ENCODE data around the gene RUNX1. TPM values are rescaled to one million over a fixed set of nuclear protein-coding genes. Genes with fewer than 3 reads are reported as not detected.
A peak's percentile ranks its signal among the peaks of the same experiment; 100 is the strongest.

RUNX1 gene
- total RNA-seq, 6 experiments from 2014 or later, result 2.9 to 18.3 (median 4.3) TPM

DNA sequence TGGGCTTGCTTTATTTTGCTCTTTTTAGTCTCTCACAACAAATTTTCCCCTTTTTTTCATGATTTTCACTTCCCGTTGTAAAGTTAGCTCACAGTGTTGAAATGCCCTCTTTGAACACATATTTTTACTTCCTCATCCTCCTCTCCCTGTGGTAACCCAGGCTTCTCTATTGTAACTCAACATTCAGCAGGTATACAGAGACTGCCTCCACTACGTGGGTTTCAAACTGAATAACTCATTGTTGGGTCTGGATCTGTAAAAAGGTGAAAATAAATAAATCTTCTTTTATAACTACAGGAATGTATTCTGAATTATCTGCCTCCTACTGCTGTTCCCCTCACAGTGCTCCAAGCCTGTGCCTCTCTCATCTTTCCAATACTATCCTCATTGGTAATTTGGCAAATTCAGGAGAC lies 166.4 kb downstream of the RUNX1 start:
- Histone ChIP-seq H3K4me3 (no peak overlapping the region), H3K9me3 (no peaks in the 10 kb centered on the region), H3K27ac (peak overlapping the region in 1 of 3 donors; percentile 58), H3K36me3 (no peaks in the 10 kb centered on the region), H3K27me3 (no peaks in the 10 kb centered on the region), H3K4me1 (peaks cover 0 to 18% (median 0%) of the 10 kb centered on the region in 4 donors)
- intact Hi-C loops (cut with DNase I), result no loop called here
- ATAC-seq (peak in 3 of 4 donors; percentile 4 to 10 (median 9)), DNase-seq (no peak)
- TF ChIP-seq POLR2A (IDR thresholded peaks at IDR 0.05), result peak; percentile 37
- TF ChIP-seq CTCF (IDR thresholded peaks at IDR 0.05), result no peak
- 52% methylated on average over 2 of the region's 2 CpGs for WGBS (ENCODE audit: insufficient coverage, low coverage, low lambda C conversion rate, missing lambda C conversion rate)

DNA sequence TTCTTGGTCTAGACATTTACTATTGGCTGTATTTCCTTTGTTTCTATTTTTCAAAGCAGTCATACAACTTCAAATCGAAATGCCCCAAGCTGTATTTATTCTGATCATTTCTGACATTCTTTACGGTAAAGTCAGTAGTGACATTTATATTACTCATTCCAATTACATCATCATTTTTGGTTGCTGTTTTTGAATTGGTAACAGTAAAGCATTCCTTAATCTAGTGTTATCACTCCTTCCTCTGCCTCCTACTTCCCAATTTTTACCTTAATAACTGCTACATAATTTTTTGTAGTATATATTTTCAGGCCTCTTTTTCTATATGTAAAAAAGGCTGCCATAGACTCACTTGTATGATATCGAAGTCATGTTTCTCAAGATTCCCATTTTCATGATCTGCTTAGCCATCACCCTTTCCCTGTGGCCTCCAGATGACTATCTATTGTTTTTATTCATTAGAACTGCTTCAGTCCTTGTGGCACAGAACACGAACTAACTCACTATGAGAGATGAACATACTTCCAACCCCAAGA lies 167.2 kb downstream of the RUNX1 start:
- Histone ChIP-seq H3K27ac (no peak overlapping the region), H3K4me1 (peaks cover 0 to 18% (median 0%) of the 10 kb centered on the region in 4 donors)
- intact Hi-C loops (cut with DNase I), result no loop called here

DNA sequence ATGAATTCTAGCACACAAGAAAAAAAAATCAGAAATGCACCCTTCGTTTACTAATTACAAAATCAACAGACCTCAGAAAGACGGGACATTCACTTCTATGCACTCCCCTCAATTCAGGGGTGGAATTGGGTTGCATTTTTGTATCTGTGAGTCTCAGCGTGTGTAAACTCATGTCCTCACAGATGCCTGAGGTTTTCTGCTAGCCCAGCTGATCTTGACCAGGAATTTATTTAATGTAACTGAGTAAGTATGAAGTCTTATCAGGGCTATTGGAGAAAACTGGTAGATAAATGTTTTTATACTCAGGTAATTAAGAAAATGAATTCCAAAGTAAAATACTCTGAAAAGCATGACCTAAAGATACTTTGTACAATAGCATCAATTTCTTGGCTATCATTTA lies 167.7 kb downstream of the RUNX1 start:
- no peak overlapping the region for H3K27ac ChIP-seq
- DNase-seq (no peak), ATAC-seq (no peak)
- intact Hi-C loops (cut with DNase I), result no loop called here
- TF ChIP-seq CTCF (IDR thresholded peaks at IDR 0.05) (no peak), POLR2A (IDR thresholded peaks at IDR 0.05) (no peak)
- H3K4me3 ChIP-seq, result no peak overlapping the region
- WGBS (ENCODE audit: insufficient coverage, low coverage, low lambda C conversion rate, missing lambda C conversion rate), result 62% methylated on average over 3 of the region's 3 CpGs
- H3K36me3 ChIP-seq, result no peaks in the 10 kb centered on the region
- peaks cover 0 to 18% (median 0%) of the 10 kb centered on the region in 4 donors for H3K4me1 ChIP-seq
- no peaks in the 10 kb centered on the region for H3K27me3 ChIP-seq
- no peaks in the 10 kb centered on the region for H3K9me3 ChIP-seq

More for the DNA sequence above, 167.2 kb downstream of the RUNX1 start:
- H3K4me3 ChIP-seq, result no peak overlapping the region
- TF ChIP-seq POLR2A (IDR thresholded peaks at IDR 0.05) (no peak), CTCF (IDR thresholded peaks at IDR 0.05) (no peak)
- WGBS (ENCODE audit: insufficient coverage, low coverage, low lambda C conversion rate, missing lambda C conversion rate), result 67% methylated on average over 4 of the region's 4 CpGs
- DNase-seq (no peak), ATAC-seq (no peak)
- no peaks in the 10 kb centered on the region for H3K27me3 ChIP-seq
- no peaks in the 10 kb centered on the region for H3K9me3 ChIP-seq
- no peaks in the 10 kb centered on the region for H3K36me3 ChIP-seq

GRCh38 chr21:34880401-34880800 lies 168.7 kb downstream of the RUNX1 start:
- H3K4me1 ChIP-seq, result peaks cover 0 to 18% (median 0%) of the 10 kb centered on the region in 4 donors

More at GRCh38 chr21:34880401-34880800, 168.7 kb downstream of the RUNX1 start:
- no peaks in the 10 kb centered on the region for H3K9me3 ChIP-seq
- TF ChIP-seq CTCF (IDR thresholded peaks at IDR 0.05) (no peak), POLR2A (IDR thresholded peaks at IDR 0.05) (no peak)
- H3K36me3 ChIP-seq, result no peaks in the 10 kb centered on the region
- ATAC-seq, result no peak
- intact Hi-C loops (cut with DNase I), result no loop called here
- 79% methylated on average over 7 of the region's 7 CpGs for WGBS (ENCODE audit: insufficient coverage, low coverage, low lambda C conversion rate, missing lambda C conversion rate)
- H3K4me3 ChIP-seq, result no peak overlapping the region
- DNase-seq, result no peak
- no peaks in the 10 kb centered on the region for H3K27me3 ChIP-seq
- H3K27ac ChIP-seq, result no peak overlapping the region

All from right lobe of liver (tissue), 6 donors.